Measurements from ENCODE around the gene LTC4S.

DNA sequence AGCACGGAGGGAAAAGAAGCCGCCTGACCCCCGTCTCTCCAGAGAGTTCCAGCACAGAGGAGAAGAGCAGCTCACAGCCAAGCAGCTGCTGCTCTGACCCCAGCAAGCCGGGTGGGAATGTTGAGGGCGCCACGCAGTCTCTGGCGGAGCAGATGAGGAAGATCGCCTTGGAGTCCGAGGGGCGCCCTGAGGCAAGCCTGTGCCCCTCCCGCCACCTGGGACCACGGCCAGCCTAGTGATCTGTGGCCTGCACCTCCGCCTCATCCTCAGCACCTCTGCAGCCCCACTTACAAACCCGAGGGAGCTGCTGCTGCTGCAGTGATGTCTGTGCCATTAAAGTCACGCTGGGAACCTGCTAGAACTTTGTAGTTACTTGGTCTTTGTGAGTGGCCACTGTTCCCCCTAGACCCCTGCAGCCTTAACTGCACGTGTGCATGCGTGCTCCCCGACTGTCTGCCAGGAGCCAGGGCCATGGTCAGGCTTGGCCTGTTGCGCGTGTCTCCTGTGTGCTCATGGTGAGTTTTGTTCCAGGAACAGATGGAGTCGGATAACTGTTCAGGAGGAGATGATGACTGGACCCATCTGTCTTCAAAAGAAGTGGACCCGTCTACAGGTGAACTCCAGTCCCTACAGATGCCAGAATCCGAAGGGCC is 39.4 kb downstream of the LTC4S start:
- TF ChIP-seq POLR2AphosphoS2 (conservative IDR thresholded peaks at IDR 0.05; ENCODE audit: low read length) (peak; percentile 49; the same call in 1 of the 2 replicates), NFE2L2 (conservative IDR thresholded peaks at IDR 0.05; ENCODE audit: low read length) (no peak), GATA3 (IDR thresholded peaks at IDR 0.05; ENCODE audit: borderline replicate concordance) (no peak), MAZ (IDR thresholded peaks at IDR 0.05; ENCODE audit: borderline replicate concordance, low read depth, low read length) (no peak), MAFK (IDR thresholded peaks at IDR 0.05; ENCODE audit: partially characterized antibody) (no peak), BHLHE40 (IDR thresholded peaks at IDR 0.05; ENCODE audit: low read depth, low read length) (no peak), ZFP36 (IDR thresholded peaks at IDR 0.05; ENCODE audit: borderline replicate concordance, partially characterized antibody) (no peak)
- TF ChIP-seq, protein P1, sequence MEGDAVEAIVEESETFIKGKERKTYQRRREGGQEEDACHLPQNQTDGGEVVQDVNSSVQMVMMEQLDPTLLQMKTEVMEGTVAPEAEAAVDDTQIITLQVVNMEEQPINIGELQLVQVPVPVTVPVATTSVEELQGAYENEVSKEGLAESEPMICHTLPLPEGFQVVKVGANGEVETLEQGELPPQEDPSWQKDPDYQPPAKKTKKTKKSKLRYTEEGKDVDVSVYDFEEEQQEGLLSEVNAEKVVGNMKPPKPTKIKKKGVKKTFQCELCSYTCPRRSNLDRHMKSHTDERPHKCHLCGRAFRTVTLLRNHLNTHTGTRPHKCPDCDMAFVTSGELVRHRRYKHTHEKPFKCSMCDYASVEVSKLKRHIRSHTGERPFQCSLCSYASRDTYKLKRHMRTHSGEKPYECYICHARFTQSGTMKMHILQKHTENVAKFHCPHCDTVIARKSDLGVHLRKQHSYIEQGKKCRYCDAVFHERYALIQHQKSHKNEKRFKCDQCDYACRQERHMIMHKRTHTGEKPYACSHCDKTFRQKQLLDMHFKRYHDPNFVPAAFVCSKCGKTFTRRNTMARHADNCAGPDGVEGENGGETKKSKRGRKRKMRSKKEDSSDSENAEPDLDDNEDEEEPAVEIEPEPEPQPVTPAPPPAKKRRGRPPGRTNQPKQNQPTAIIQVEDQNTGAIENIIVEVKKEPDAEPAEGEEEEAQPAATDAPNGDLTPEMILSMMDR (IDR thresholded peaks at IDR 0.05): no peak
- TF ChIP-seq, protein P2, sequence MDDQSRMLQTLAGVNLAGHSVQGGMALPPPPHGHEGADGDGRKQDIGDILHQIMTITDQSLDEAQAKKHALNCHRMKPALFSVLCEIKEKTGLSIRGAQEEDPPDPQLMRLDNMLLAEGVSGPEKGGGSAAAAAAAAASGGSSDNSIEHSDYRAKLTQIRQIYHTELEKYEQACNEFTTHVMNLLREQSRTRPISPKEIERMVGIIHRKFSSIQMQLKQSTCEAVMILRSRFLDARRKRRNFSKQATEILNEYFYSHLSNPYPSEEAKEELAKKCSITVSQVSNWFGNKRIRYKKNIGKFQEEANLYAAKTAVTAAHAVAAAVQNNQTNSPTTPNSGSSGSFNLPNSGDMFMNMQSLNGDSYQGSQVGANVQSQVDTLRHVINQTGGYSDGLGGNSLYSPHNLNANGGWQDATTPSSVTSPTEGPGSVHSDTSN (IDR thresholded peaks at IDR 0.05): no peak
